ENCODE data around the gene LGI4.

GRCh38 chr19:35181387-35181786 is 46.5 kb upstream of the LGI4 start:
- TF ChIP-seq EZH2 (optimal IDR thresholded peaks at IDR 0.05; ENCODE audit: low read depth, low read length): no peak
- TF ChIP-seq, protein P1, sequence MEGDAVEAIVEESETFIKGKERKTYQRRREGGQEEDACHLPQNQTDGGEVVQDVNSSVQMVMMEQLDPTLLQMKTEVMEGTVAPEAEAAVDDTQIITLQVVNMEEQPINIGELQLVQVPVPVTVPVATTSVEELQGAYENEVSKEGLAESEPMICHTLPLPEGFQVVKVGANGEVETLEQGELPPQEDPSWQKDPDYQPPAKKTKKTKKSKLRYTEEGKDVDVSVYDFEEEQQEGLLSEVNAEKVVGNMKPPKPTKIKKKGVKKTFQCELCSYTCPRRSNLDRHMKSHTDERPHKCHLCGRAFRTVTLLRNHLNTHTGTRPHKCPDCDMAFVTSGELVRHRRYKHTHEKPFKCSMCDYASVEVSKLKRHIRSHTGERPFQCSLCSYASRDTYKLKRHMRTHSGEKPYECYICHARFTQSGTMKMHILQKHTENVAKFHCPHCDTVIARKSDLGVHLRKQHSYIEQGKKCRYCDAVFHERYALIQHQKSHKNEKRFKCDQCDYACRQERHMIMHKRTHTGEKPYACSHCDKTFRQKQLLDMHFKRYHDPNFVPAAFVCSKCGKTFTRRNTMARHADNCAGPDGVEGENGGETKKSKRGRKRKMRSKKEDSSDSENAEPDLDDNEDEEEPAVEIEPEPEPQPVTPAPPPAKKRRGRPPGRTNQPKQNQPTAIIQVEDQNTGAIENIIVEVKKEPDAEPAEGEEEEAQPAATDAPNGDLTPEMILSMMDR (IDR thresholded peaks at IDR 0.05; ENCODE audit: low read length): no peak
